CD14-positive monocyte (primary cell): ENCODE data around the gene SCAI. TPM values are rescaled to one million over a fixed set of nuclear protein-coding genes. Genes with fewer than 3 reads are reported as not detected.

ENCODE experiments used
- DNase-seq, 3 donors: peaks; one replicate each; pipeline ENCODE4 v3.0.0-alpha.2; 2011 to 2022
- H2AFZ ChIP-seq: 2 replicates; pipeline ENCODE4 v1.6.0; 2012; ENCODE audit warnings: mild to moderate bottlenecking, low read depth, low read length, inconsistent platforms; ENCODE audit not compliant: insufficient read depth, poor library complexity, severe bottlenecking
- H3K27ac ChIP-seq, 2 donors: 1 replicate in 1 of 2; 2 replicates in 1 of 2; pipeline ENCODE4 v1.5.1; 2012 to 2013; ENCODE audit warnings: low read length in 2 of 2, control low read depth in 1 of 2, inconsistent platforms in 1 of 2, low read depth in 1 of 2, mild to moderate bottlenecking in 1 of 2
- H3K27me3 ChIP-seq, 2 donors: one replicate each; pipeline versions ENCODE4 v1.6.0 to v1.6.1; 2011 to 2013; ENCODE audit warnings: low read length in 2 of 2; ENCODE audit not compliant: control insufficient read depth in 2 of 2, insufficient read depth in 2 of 2
- H3K36me3 ChIP-seq, 2 donors: replicated peaks in 1 of 2; 1 replicate in 1 of 2; 2 replicates in 1 of 2; pipeline versions ENCODE4 v1.5.1 to v1.6.1; 2012 to 2013; ENCODE audit warnings: low read length in 2 of 2, control low read depth in 1 of 2, inconsistent platforms in 1 of 2, mild to moderate bottlenecking in 1 of 2; ENCODE audit not compliant: insufficient read depth in 2 of 2, control insufficient read depth in 1 of 2
- H3K4me1 ChIP-seq, 2 donors: 1 replicate in 1 of 2; 2 replicates in 1 of 2; pipeline versions ENCODE4 v1.5.1 to v1.6.1; 2012 to 2013; ENCODE audit warnings: low read length in 2 of 2, control low read depth in 1 of 2, inconsistent platforms in 1 of 2, mild to moderate bottlenecking in 1 of 2, moderate library complexity in 1 of 2; ENCODE audit not compliant: insufficient read depth in 2 of 2, control insufficient read depth in 1 of 2
- H3K4me2 ChIP-seq: replicated peaks from 2 replicates; pipeline ENCODE3; 2012; ENCODE audit warnings: low read length, moderate library complexity, mild to moderate bottlenecking; ENCODE audit not compliant: poor library complexity, severe bottlenecking; ENCODE audit errors: extremely low read depth
- H3K4me3 ChIP-seq, 3 experiments: fragments of 200-600 bp in 1 of 3; sonication (generic) in 1 of 3; replicated peaks in 1 of 3; 1 replicate in 2 of 3; 2 replicates in 1 of 3; pipeline ENCODE4 v1.5.1; 2011 to 2013; ENCODE audit warnings: low read length in 3 of 3, mild to moderate bottlenecking in 3 of 3, control low read depth in 2 of 3, low read depth in 2 of 3, inconsistent platforms in 1 of 3, moderate library complexity in 1 of 3
- H3K79me2 ChIP-seq: 2 replicates; pipeline ENCODE4 v1.6.0; 2012; ENCODE audit warnings: mild to moderate bottlenecking, control low read depth, inconsistent platforms, low read length, moderate library complexity; ENCODE audit not compliant: insufficient read depth
- H3K9ac ChIP-seq: 2 replicates; pipeline ENCODE4 v1.6.0; 2017; ENCODE audit warnings: low read length, mild to moderate bottlenecking; ENCODE audit not compliant: insufficient read depth, poor library complexity, severe bottlenecking
- H3K9me3 ChIP-seq, 2 donors: replicated peaks in 1 of 2; 1 replicate in 1 of 2; 2 replicates in 1 of 2; pipeline versions ENCODE4 v1.5.1 to v1.6.1; 2012 to 2013; ENCODE audit warnings: low read length in 2 of 2, control low read depth in 1 of 2; ENCODE audit not compliant: control insufficient read depth in 1 of 2, insufficient read depth in 1 of 2
- H4K20me1 ChIP-seq: 2 replicates; pipeline ENCODE4 v1.6.0; 2012; ENCODE audit warnings: mild to moderate bottlenecking, low read length, control low read depth, moderate library complexity; ENCODE audit not compliant: insufficient read depth
- H3K27ac Mint-ChIP-seq, 7 donors: one replicate each; pipeline ENCODE4 v1.8.0; 2020; ENCODE audit warnings: mild to moderate bottlenecking in 7 of 7, mixed read lengths in 7 of 7, moderate library complexity in 6 of 7, inconsistent platforms in 2 of 7
- H3K27me3 Mint-ChIP-seq, 3 donors: one replicate each; pipeline ENCODE4 v1.8.0; 2021 to 2022; ENCODE audit warnings: low read depth in 3 of 3, mild to moderate bottlenecking in 3 of 3, mixed read lengths in 3 of 3, moderate library complexity in 3 of 3, inconsistent platforms in 1 of 3
- H3K36me3 Mint-ChIP-seq, 2 donors: one replicate each; pipeline ENCODE4 v1.8.0; 2020; ENCODE audit warnings: mixed read lengths in 2 of 2, inconsistent platforms in 1 of 2, mild to moderate bottlenecking in 1 of 2
- H3K4me1 Mint-ChIP-seq: one replicate; pipeline ENCODE4 v1.8.0; 2020; ENCODE audit warnings: mild to moderate bottlenecking, mixed read lengths
- H3K4me3 Mint-ChIP-seq, 2 donors: one replicate each; pipeline ENCODE4 v1.8.0; 2020; ENCODE audit warnings: mild to moderate bottlenecking in 2 of 2, mixed read lengths in 2 of 2, moderate library complexity in 1 of 2
- H3K9me3 Mint-ChIP-seq, 7 donors: one replicate each; pipeline ENCODE4 v1.8.0; 2020 to 2022; ENCODE audit warnings: mixed read lengths in 7 of 7, mild to moderate bottlenecking in 6 of 7, moderate library complexity in 6 of 7, inconsistent platforms in 2 of 7
- whole genome bisulfite sequencing: methylation state at CpG from one replicate; pipeline ENCODE4 v1.1.5; 2013; ENCODE audit warnings: missing lambda C conversion rate; ENCODE audit not compliant: insufficient coverage; 5-methylcytosine and 5-hydroxymethylcytosine counted together
- intact Hi-C, 2 donors: fragments of 100-400 bp; cut with micrococcal nuclease; formaldehyde crosslinking; loops; one replicate each; pipeline versions ENCODE4 v1.15.0 to v1.15.1; 2023
- polyA plus RNA-seq, 3 donors: library from polyadenylated mRNA; depleted of rRNA in 1 of 3; unstranded in 2 of 3; stranded (reverse) in 1 of 3; fragments of 300-500 nt in 2 of 3; fragments of >200 nt in 1 of 3; fragmentation: Illumina TruSeq in 2 of 3; gene quantifications; 1 replicate in 2 of 3; 2 replicates in 1 of 3; pipeline ENCODE4 v1.2.3, GENCODE V29; 2012 to 2021
- TF ChIP-seq, protein P1 (sequence below): fragments of 200-600 bp; IDR thresholded peaks from one replicate; pipeline ENCODE4 v1.8.0; 2022; ENCODE audit warnings: antibody characterized with exemption, mild to moderate bottlenecking

SCAI gene
- polyA plus RNA-seq, 3 donors, result 0.76 to 1.4 (median 0.84) TPM

DNA sequence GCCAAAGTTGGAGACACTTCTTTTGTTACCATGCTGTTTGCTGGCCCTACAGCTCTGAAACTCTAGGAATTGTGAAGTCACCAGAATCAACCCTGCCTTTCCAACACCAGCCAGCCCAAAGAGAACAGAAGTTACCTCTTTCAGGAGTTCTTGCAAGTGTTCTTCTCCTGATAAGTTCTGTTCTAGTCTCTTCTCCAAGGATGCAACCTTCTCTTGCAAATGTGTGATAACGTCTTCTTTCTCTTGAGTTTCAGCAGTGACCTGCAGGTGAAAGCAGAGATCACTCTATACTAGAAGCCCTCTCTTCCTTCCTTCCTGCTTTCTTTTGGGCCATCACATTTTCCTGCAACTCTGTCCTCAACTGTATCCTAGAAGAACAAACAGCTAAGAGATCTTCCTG is 231.6 kb downstream of the SCAI start:
- TF ChIP-seq, protein P1, sequence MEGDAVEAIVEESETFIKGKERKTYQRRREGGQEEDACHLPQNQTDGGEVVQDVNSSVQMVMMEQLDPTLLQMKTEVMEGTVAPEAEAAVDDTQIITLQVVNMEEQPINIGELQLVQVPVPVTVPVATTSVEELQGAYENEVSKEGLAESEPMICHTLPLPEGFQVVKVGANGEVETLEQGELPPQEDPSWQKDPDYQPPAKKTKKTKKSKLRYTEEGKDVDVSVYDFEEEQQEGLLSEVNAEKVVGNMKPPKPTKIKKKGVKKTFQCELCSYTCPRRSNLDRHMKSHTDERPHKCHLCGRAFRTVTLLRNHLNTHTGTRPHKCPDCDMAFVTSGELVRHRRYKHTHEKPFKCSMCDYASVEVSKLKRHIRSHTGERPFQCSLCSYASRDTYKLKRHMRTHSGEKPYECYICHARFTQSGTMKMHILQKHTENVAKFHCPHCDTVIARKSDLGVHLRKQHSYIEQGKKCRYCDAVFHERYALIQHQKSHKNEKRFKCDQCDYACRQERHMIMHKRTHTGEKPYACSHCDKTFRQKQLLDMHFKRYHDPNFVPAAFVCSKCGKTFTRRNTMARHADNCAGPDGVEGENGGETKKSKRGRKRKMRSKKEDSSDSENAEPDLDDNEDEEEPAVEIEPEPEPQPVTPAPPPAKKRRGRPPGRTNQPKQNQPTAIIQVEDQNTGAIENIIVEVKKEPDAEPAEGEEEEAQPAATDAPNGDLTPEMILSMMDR, result no peak
- H3K27me3 ChIP-seq, result no peaks in the 10 kb centered on the region
- H3K4me1 Mint-ChIP-seq, result no peaks in the 10 kb centered on the region
- H3K27me3 Mint-ChIP-seq, result no peaks in the 10 kb centered on the region
- H3K79me2 ChIP-seq, result no peaks in the 10 kb centered on the region
- H3K9ac ChIP-seq, result no peak overlapping the region
- H2AFZ ChIP-seq, result no peak overlapping the region
- H4K20me1 ChIP-seq, result no peaks in the 10 kb centered on the region
- no peak overlapping the region for H3K27ac ChIP-seq
- no peaks in the 10 kb centered on the region for H3K4me1 ChIP-seq
- WGBS, result 92% methylated on average over 1 of the region's 1 CpG
- H3K4me3 Mint-ChIP-seq, result no peak overlapping the region
- H3K9me3 Mint-ChIP-seq, result no peaks in the 10 kb centered on the region
- H3K4me2 ChIP-seq, result no peak overlapping the region
- intact Hi-C loops, result no loop called here
- peaks cover 68 to 78% of the 10 kb centered on the region in 2 donors for H3K36me3 ChIP-seq
- H3K27ac Mint-ChIP-seq, result peak overlapping the region in 1 of 7 donors; percentile 5
- H3K36me3 Mint-ChIP-seq, result peaks cover 62 to 73% of the 10 kb centered on the region in 2 donors
- no peak overlapping the region for H3K4me3 ChIP-seq
- no peak for DNase-seq
- no peaks in the 10 kb centered on the region for H3K9me3 ChIP-seq

DNA sequence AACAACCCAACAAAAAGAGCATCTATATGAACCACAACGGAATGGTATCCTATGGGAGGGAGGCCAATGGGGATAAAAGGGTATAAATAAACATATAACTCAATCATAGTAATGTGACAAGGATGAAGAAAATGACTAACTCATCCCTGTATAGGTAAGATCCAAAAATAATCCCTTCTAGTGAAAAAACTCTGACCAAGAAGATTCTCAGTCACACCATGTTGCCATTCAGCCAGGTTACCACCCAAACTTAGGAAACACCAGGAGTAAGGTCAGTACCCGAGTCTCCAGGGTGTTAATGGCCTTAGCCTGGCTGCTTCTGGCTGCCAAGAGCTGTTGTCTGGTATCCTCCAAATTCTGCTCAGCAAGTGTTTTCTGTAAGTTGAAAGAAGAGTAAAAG is 235.2 kb downstream of the SCAI start:
- no peak for DNase-seq
- peaks cover 60 to 71% of the 10 kb centered on the region in 2 donors for H3K36me3 ChIP-seq
- no peaks in the 10 kb centered on the region for H4K20me1 ChIP-seq
- TF ChIP-seq, protein P1, result no peak
- H2AFZ ChIP-seq, result no peak overlapping the region
- H3K9ac ChIP-seq, result no peak overlapping the region
- no CpG with 5 or more reads among the region's 2 CpGs for WGBS
- Mint-ChIP-seq H3K4me1 (no peaks in the 10 kb centered on the region), H3K4me3 (no peak overlapping the region), H3K36me3 (peaks cover 53 to 83% of the 10 kb centered on the region in 2 donors), H3K27me3 (no peaks in the 10 kb centered on the region), H3K9me3 (no peaks in the 10 kb centered on the region), H3K27ac (no peak overlapping the region)
- H3K4me3 ChIP-seq, result no peak overlapping the region
- H3K4me2 ChIP-seq, result no peak overlapping the region
- H3K4me1 ChIP-seq, result no peaks in the 10 kb centered on the region
- H3K9me3 ChIP-seq, result no peaks in the 10 kb centered on the region
- intact Hi-C loops, result no loop called here
- H3K27ac ChIP-seq, result no peak overlapping the region
- no peaks in the 10 kb centered on the region for H3K79me2 ChIP-seq
- no peaks in the 10 kb centered on the region for H3K27me3 ChIP-seq
